HS-27A (cell line): ENCODE results near the gene RGS7.
"Not testable (repeated sequence)": the region's sequence is repeated elsewhere in the genome, so short reads cannot be mapped to it uniquely, and the experiment has no call there.

ENCODE experiments used
- DNase-seq: peaks from one replicate; pipeline ENCODE4 v3.0.0-alpha.2; 2012; ENCODE audit warnings: low read depth, missing footprints

The RGS7 gene

DNA sequence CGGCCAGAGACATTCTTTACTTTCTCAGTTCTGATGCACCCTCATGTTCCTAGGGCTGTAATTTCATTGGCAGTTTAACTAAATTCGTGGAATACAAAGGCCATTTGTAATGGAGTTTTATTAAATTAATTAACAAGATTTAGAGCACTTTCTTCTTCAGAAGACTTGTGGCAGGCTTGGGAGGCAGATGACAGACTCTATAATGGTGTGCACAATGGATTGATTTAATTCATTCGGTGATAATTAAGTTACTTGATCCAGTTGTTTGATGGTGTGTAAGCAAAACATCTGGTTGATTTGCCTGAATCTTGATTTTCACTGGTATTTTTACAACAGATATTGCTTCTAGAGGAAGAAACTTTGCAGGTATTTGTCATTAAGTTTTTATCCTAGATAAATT, 383.1 kb downstream of the RGS7 start:
- DNase-seq, result no peak

DNA sequence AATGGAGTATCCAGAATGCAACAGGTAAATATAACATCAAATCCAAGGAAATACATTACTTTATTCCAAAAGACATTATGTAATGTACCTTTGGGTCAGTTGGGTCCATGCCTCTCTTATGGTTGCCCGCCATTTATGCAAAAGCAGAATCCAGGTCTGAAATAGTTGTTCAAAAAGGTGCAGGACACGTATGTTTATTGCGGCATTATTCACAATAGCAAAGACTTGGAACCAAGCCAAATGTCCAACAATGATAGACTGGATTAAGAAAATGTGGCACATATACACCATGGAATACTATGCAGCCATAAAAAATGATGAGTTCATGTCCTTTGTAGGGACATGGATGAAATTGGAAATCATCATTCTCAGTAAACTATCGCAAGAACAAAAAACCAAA, 384.9 kb downstream of the RGS7 start:
- not testable (repeated sequence) for DNase-seq

DNA sequence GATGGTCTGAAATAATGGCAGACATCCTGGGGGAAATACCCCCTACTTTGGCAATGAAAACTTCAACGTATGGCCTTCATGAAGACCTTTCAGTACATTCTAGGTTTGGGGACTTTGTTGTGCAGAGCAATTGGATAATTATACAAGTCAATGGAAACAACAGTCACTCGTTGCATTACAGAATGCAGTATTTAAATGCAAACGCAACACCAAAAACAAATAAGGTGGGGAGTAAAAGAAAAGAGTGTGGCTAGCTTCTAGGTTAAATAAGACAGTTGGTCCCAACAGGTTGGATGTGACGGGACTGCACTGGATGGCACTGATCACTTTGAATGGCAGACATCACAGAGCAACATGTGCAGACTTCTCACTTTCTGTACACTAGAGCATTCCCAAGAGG, 386.8 kb downstream of the RGS7 start:
- DNase-seq, result no peak

DNA sequence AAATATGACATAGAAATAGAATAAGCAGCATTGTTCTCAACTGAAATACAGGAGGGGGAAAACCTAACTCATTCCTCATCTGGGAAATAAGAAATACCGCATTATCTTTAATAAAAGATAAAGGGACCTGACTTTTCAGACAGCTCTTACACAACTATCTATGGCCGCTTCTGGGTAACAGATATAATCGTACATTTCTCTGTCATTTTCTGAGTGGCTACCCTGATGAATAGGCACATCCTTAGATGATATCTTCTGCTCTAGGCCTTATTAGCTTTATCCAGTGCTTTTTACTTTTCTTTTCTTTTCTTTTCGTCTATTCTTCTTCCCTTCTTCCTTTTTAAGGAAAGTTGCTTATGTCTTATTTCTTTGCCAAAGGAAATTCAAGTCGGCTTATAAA, 388.1 kb downstream of the RGS7 start:
- no peak for DNase-seq

DNA sequence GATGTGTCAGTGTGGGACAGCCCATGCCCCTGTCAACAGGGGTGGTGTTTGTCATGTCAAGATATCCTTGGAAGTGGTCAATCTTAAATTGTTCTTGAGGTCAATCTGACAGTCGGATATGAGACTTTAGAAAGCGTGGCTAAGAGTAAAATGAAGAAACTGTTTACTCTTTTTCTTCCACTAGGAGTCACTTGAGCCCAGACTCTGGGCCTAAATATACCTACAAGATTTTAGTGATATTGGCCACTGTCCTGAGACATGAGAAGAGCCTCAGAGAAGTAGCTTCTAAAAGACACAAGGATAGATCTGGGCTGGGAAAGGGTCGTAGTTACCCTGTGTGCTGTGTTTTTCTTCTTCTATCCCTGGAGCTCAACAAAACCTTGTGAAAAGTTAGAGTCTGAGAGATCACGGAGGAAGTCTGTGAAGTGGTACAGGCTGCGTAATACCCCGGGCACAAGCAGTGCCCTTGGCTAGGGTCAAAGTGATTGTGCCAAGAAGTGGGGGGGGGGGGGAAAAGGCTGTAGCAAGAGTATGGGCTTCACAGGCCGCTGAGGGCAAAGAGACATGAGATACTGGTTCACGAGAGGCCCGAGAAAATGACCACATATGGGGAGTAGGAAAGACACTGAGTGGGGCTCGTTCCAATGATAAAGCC, 389.8 kb downstream of the RGS7 start:
- DNase-seq, result no peak

DNA sequence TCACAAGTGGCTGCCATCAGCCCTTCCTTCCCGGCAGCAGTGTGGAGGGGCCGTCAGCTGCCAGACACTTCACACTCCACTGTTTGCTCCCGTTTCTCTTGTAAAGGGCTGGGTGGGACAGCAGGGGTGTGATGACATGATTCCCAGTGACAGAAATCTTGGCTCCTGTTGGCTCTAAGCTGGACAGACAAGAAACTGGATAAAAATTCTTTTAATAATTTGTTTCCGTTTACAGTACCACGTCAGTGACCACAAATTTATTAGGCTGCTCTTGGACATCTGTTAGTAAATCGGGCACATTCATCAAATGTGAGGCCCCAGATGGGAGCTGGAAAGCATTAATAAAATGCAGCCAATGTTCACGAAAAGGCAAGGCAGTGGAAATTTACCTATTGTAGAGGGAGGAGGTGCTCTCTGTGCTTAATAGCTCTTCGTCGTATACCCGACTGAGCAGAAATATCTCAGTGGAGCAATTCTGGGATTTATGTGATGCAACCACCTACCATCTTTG, 391.4 kb downstream of the RGS7 start:
- no peak for DNase-seq

DNA sequence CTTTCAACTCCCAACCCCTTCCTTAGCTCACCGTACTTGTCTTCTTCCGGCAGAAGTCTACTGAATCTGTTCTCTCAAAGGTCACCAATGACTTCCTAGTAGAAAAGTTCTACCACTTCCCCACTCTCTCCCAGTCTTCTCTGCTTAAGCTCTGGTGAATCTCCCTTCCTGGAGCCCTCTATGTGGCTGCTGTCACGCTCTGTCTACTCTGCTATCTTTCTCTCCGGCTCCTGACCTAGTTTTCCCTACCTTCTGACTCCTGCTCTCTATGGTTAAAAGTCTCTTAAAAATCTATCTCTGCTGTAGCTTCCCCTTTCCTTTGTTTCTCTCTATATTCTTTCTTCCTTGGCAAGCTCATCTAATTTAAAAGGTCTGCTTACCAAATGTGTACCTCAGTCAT, 394.9 kb downstream of the RGS7 start:
- DNase-seq, result no peak

DNA sequence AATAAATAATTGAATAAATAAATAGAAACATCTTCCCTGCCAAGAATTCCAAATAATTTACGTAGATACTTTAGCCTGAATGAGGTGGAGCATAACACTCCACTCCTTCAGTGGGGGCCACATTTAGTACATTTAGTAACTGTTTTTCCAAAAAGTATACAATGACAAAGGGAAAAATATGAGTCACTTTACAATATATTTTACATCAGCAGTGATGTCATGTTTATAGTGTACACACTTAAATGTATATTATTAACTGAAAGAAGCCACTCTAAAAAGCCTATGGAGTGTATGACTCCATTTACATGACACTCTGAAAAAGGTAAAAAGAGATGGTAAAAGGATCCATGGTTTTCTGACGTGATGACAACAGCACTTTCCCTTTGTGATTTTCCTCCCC, 400.6 kb downstream of the RGS7 start:
- no peak for DNase-seq

DNA sequence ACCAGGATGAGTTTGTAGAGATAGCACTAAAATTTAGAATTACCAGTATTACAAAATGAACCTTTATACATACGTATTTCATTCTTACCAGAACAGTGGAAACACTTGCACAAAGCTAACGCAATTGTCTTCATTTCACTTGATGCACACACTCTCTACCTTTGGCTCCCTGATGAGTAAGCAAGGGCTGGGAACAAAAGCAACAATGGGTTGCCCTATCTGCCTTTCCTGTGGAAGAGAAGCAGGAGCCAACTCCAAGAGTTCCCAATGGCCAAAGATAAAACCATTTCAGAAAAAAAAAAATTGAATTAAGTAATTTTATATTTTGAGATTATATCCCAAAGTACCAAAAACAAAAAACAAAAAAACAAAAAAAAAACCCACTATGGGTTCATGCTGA, 401.0 kb downstream of the RGS7 start:
- no peak for DNase-seq

DNA sequence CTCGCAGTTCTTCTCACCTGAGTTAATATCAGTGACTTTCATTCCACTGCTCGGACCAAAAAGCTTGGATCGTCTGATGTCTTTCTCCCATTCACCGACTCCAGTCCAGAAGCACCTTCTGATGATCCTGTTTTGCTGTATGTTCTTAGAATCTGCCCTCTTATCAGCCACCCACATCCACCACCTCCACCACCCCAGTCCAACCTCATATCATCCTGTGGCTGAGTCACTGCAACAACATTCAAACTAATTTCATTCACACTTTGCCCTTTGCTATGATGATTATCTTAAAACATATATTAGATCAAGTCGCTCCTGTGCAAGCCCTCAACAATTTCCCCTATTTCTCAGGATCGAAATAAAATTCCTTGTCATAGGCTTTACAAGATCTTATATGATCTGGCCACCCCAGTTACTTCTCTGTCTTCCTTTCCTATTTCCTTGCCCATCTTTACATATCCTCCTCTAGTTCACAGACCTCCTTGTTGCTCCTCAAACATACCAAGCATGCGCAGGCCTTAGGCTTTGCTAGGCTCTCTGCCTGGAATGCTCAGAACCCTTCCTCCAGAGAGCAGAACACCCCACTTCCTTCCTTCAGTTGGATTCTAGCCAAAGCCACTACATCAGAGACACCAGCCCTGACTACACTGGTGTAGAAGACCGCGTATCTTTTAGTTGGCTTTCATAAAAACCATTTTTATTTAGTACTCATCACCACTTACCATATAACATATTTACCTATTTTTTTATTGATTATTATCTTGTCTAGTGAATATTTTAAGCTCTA, 409.4 kb downstream of the RGS7 start:
- no peak for DNase-seq

DNA sequence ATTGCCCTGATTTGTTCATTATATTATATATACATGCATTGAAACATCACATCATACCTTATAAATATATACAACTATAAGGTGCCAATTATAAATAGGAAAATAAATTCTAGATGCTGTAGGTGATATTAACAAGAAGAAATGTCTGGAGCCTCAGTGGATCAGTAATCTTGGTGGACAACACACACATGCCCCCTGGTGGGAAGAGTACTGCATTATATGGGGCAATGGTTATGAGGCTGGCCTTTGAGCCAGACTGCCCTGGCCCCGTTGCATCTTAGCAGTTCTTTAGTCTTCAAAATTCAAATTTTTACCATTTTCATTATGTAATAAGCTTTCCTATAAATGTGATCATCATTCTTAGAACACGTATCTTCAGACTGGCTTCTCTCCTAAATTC, 410.1 kb downstream of the RGS7 start:
- DNase-seq, result peak; percentile 19

DNA sequence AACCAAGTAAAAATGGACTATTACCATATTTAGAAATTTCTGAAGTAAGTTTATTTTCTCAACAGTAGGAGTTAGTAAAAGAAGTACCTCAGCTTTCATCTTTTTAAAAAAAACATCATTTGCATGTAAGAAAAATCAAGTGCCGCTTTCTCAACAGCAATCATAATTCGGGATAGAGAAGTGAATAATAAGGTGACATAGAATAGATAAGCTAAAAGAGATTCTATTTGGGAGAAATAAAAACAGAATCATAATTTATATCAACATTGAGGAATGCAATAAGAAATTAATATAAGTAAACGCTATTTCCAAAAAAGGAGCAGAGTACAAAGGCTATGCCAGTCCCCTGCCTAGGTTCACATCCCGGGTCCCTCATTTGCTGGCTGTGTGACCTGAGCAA, 414.1 kb downstream of the RGS7 start:
- no peak for DNase-seq

DNA sequence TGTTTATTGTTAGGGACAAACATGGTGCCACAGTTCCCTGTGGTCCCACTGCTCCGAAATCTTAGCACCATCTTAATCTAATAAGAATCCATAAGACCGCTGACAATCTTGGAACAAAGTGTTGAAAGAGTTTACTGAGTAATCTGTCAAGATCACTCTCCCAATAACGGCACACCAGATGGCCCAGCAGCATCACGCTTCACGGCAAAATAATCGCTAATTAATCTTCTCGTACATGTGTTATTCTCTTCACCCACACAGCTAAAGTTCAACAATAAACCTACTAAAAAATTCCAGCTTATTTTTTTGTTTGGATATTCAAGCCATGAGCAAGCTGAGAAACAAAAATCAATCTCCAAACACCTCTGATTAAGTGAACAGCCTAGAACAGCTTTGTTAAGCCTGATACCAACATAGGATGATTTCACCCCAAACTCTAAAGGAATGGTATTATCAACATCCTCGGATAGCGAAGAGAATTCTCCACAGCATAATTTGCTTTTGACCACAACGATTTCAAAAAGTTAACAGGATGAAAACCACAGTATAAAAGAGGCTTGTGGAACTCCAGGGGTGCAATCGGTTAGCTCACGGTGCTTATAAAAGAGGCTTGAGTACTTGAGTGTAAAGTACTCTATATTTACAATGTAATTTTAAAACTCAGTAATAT, 415.2 kb downstream of the RGS7 start:
- DNase-seq, result no peak

DNA sequence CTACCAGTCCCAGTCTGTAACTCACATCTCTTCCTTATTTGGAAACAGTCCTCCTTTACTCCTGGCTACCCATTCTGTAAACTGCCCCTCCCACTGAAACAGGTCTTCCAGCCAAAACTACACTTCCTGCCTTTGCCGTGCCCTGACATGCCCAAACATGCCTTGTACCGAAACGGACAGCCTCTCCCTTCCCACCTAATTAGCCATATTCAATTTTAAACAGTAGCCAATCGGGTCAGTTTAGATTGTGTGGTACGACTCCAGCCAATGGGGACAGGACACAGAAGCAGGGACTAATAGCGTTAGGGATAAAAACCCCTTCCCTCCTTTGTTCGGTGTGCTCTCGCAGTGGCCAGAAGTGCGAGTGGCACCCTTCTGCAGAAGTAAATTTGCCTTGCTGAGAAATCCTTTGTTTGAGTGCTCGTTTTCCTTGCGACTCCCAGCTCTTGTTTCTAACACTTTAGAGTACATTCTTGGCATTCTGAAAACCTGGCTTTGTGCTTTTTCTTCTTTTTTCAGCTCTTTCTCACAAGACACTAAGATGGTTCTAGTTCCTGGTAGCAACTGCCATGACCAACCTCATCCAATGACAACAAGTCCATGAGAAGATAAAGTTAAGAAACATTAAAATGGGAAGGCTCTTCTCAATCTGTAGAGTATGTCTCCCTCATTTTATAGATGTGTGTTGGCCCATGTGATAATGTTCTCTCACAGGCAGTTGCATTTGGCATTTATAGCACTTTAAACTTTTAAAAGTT, 419.9 kb downstream of the RGS7 start:
- DNase-seq, result no peak

DNA sequence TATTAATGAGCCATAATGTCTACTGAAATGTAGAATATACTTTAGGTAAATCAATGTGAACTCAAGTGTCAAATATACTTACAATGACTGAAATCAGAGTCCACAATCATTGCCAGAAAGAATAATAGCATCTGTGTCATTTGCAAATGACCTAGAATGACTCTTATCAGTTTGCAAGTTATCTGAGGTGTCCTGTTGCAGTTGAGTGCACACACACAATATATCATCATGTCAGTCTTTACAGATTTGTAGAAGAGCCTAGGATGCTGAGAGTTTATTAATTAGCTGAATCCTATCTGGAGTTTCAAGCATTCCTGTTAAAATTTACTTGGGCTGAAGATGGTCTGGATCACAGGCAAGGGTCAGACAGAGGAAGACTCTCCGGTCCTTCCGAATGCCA, 421.1 kb downstream of the RGS7 start:
- DNase-seq, result no peak

DNA sequence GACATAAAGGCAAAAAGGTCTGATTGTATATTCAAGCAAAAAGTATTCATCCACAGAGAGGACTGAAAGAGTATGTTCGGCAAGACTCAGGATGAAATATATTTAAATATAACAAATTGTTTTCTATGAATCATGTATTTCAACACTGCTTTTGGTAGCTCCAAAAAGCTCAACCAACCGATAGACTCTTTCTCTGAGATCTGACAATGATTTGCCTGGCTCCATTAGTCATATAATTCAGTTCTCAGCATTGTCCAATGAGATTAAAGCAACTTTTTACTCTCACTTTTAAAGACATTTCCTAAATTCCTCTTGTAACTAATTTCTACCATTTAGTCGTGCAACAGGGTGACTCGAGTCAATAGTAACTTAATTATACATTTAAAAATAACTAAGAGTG, 426.0 kb downstream of the RGS7 start:
- no peak for DNase-seq

DNA sequence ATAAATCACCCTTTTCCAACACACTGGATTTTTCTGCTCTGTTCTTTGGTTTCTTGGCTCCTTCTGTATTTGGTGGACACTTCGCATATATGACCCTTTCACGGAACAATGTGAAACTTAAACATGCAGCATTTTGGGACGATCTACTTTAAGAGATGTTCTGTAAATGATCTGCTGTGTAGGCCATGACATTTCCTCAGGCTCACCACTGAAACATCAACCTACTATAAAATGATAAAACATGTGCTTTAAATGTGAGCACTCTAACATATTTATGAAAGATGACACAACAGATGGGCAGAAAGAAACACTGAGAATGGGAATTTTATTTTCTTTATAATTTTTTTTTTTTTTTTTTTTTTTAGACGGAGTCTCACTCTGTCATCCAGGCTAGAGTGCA, 428.7 kb downstream of the RGS7 start:
- no peak for DNase-seq

DNA sequence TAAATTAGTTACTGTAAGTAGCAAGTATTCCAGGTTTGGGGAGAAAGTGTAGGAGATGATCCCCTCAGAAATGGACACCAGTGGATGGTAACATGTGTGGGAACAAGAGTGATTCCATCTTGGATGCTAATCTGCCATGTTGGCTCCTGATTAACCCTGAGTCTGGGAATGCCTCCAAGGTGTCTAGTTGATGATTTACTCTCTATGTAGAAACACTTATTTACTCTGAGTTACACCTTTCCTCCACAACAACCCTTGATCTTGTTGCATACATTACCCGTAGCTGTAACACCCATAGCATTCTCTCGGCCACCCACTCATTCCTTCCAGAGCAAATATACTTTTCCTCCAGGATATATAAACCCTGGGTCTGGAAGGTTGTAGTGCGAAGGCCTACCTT, 429.2 kb downstream of the RGS7 start:
- DNase-seq, result no peak

DNA sequence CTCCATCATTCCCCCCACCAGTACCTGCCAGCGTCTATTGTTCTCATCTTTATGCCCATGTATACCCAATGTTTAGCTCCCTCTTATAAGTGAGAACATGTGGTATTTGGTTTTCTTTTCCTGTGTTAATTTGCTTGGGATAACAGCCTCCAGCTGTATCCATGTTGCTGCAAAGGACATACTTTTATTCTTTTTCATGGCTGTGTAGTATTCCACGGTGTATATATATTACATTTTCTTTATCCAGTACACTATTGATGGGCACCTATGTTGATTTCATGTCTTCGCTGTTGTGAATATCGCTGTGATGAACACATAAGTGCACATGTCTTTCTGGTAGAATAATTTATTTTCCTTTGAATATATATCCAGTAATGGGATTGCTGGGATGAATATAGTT, 431.7 kb downstream of the RGS7 start:
- no peak for DNase-seq

DNA sequence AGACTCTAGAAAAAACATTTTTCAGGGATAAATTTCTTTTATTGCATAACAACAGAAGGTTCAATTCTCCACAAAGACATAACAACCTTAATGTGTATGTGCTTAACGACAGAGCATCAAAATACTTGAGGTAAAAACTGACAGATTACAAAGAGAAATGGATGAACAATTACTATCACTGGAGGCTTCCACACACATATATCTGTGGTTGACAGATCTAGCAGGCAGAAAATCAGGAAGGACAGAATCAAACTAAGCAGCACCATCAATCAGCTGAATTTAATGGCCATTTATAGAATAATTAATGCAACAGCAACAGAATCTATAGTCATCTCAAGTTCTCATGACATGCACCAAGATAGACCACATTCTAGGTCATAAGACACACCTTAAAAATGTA, 439.0 kb downstream of the RGS7 start:
- DNase-seq, result no peak

DNA sequence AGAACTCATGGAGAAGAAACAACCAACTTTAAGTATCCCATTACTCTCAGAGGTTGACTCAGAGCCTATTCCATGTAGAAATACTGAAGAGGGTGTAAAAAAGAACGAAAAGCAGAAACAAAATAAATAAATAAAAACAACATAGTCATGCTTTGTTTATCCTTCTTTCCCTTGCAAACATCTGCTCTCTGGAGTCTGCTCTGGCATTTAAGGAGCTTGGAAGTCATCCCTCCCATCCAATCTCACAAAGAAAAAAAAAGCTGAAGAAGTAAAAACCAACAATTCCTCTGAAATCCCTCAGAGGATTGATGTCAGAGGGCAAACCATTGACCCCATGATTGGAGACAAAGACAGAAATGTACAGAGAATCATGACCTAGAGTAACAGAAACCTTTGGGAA, 442.5 kb downstream of the RGS7 start:
- no peak for DNase-seq

DNA sequence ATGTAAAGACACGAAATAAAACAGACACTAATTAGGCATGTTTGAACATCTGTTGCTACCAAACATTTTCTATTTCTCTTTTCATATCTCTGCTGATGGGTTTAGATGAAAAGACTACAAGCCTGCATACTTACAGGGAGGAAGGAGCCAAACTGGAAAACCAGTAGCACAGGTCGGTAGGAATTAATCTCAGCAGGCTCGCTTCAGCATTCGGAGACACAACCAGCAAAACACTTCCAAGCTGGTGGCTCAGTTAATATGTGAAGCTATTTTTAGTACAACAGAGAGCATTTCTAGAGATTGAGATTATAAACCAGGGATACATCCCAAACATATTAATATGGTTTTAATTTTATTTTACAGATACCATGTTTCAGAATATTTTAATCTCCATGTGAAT, 444.2 kb downstream of the RGS7 start:
- DNase-seq, result no peak
